ENCODE measurements around the gene GLT8D1. TPM values are rescaled to one million over a fixed set of nuclear protein-coding genes. Genes with fewer than 3 reads are reported as not detected.

GLT8D1 gene
- total and polyA plus RNA-seq, 2 experiments from 2014 or later = 30.0 to 40.8 TPM

DNA sequence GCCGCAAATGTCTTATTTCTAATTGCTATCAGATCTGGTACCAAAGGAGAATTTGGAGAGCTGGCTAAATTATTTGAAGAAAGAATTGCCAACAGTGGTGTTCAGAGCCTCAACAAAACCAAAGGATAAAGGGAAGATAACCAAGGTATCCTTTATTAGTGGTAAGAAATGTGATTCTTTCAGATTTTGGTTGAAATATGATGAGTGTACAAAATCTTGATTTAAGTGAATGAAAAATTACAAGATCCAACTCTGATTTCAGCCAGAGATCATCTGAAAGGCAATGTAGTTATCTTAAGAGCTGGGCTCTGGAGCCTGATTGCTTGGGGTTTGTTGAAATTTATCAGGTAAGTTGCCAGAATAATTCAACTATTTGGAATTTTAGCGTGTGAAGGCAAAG, 15.0 kb downstream of the GLT8D1 start:
- Mint-ChIP-seq H3K27ac (no peak overlapping the region; the same call in 1 of the 2 replicates), H3K4me1 (peaks cover 4% of the 10 kb centered on the region), H3K9me3 (no peaks in the 10 kb centered on the region), H3K4me3 (no peak overlapping the region; the same call in 2 of the 3 replicates), H3K36me3 (ENCODE audit: low read depth) (peaks cover 98% of the 10 kb centered on the region), H3K27me3 (ENCODE audit: insufficient read depth, low read depth, poor library complexity) (peaks cover 11% of the 10 kb centered on the region)
- Histone ChIP-seq H3K4me3 (no peak overlapping the region), H3K79me2 (replicated peaks; ENCODE audit: insufficient read depth) (peaks cover 51% of the 10 kb centered on the region), H3K36me3 (ENCODE audit: insufficient read depth) (peaks cover 83% of the 10 kb centered on the region), H3K4me2 (no peak overlapping the region), H3K27me3 (ENCODE audit: insufficient read depth) (no peaks in the 10 kb centered on the region), H2AFZ (no peak overlapping the region), H3F3A (replicated peaks; ENCODE audit: low read depth) (peaks cover 73% of the 10 kb centered on the region), H3K9me2 (ENCODE audit: insufficient read depth) (no peaks in the 10 kb centered on the region), H3K4me1 (ENCODE audit: insufficient read depth) (0 out of 2 replicates have a peak, but pooled peaks cover 5% of the 10 kb centered on the region), H4K20me1 (replicated peaks; ENCODE audit: insufficient read depth) (peaks cover 45% of the 10 kb centered on the region), H3K27ac (ENCODE audit: low read depth) (no peak overlapping the region)
- TF ChIP-seq STAT1 (IDR thresholded peaks at IDR 0.05; ENCODE audit: unreplicated experiment) (no peak), POLR2AphosphoS5 (IDR thresholded peaks at IDR 0.05; ENCODE audit: low read depth) (no peak), EZH2 (IDR thresholded peaks at IDR 0.05; ENCODE audit: low read depth, unreplicated experiment) (no peak), NANOG (IDR thresholded peaks at IDR 0.05; ENCODE audit: borderline replicate concordance) (no peak), ZNF331 (CRISPR knock-in tag; IDR thresholded peaks at IDR 0.05; ENCODE audit: low read depth) (no peak), JUNB (IDR thresholded peaks at IDR 0.05; ENCODE audit: unreplicated experiment) (no peak), ETS1 (IDR thresholded peaks at IDR 0.05) (no peak), CTCF (conservative IDR thresholded peaks at IDR 0.05; ENCODE audit: low read depth in 2 of 2) (no peak), ZNF114 (CRISPR knock-in tag; IDR thresholded peaks at IDR 0.05) (no peak), EZH2phosphoT487 (IDR thresholded peaks at IDR 0.05; ENCODE audit: unreplicated experiment) (no peak), CREB1 (CRISPR knock-in tag; IDR thresholded peaks at IDR 0.05; ENCODE audit: low read depth) (no peak)
- TF ChIP-seq, protein P1, sequence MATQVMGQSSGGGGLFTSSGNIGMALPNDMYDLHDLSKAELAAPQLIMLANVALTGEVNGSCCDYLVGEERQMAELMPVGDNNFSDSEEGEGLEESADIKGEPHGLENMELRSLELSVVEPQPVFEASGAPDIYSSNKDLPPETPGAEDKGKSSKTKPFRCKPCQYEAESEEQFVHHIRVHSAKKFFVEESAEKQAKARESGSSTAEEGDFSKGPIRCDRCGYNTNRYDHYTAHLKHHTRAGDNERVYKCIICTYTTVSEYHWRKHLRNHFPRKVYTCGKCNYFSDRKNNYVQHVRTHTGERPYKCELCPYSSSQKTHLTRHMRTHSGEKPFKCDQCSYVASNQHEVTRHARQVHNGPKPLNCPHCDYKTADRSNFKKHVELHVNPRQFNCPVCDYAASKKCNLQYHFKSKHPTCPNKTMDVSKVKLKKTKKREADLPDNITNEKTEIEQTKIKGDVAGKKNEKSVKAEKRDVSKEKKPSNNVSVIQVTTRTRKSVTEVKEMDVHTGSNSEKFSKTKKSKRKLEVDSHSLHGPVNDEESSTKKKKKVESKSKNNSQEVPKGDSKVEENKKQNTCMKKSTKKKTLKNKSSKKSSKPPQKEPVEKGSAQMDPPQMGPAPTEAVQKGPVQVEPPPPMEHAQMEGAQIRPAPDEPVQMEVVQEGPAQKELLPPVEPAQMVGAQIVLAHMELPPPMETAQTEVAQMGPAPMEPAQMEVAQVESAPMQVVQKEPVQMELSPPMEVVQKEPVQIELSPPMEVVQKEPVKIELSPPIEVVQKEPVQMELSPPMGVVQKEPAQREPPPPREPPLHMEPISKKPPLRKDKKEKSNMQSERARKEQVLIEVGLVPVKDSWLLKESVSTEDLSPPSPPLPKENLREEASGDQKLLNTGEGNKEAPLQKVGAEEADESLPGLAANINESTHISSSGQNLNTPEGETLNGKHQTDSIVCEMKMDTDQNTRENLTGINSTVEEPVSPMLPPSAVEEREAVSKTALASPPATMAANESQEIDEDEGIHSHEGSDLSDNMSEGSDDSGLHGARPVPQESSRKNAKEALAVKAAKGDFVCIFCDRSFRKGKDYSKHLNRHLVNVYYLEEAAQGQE (IDR thresholded peaks at IDR 0.05; ENCODE audit: unreplicated experiment) = no peak
- TF ChIP-seq, protein P2, sequence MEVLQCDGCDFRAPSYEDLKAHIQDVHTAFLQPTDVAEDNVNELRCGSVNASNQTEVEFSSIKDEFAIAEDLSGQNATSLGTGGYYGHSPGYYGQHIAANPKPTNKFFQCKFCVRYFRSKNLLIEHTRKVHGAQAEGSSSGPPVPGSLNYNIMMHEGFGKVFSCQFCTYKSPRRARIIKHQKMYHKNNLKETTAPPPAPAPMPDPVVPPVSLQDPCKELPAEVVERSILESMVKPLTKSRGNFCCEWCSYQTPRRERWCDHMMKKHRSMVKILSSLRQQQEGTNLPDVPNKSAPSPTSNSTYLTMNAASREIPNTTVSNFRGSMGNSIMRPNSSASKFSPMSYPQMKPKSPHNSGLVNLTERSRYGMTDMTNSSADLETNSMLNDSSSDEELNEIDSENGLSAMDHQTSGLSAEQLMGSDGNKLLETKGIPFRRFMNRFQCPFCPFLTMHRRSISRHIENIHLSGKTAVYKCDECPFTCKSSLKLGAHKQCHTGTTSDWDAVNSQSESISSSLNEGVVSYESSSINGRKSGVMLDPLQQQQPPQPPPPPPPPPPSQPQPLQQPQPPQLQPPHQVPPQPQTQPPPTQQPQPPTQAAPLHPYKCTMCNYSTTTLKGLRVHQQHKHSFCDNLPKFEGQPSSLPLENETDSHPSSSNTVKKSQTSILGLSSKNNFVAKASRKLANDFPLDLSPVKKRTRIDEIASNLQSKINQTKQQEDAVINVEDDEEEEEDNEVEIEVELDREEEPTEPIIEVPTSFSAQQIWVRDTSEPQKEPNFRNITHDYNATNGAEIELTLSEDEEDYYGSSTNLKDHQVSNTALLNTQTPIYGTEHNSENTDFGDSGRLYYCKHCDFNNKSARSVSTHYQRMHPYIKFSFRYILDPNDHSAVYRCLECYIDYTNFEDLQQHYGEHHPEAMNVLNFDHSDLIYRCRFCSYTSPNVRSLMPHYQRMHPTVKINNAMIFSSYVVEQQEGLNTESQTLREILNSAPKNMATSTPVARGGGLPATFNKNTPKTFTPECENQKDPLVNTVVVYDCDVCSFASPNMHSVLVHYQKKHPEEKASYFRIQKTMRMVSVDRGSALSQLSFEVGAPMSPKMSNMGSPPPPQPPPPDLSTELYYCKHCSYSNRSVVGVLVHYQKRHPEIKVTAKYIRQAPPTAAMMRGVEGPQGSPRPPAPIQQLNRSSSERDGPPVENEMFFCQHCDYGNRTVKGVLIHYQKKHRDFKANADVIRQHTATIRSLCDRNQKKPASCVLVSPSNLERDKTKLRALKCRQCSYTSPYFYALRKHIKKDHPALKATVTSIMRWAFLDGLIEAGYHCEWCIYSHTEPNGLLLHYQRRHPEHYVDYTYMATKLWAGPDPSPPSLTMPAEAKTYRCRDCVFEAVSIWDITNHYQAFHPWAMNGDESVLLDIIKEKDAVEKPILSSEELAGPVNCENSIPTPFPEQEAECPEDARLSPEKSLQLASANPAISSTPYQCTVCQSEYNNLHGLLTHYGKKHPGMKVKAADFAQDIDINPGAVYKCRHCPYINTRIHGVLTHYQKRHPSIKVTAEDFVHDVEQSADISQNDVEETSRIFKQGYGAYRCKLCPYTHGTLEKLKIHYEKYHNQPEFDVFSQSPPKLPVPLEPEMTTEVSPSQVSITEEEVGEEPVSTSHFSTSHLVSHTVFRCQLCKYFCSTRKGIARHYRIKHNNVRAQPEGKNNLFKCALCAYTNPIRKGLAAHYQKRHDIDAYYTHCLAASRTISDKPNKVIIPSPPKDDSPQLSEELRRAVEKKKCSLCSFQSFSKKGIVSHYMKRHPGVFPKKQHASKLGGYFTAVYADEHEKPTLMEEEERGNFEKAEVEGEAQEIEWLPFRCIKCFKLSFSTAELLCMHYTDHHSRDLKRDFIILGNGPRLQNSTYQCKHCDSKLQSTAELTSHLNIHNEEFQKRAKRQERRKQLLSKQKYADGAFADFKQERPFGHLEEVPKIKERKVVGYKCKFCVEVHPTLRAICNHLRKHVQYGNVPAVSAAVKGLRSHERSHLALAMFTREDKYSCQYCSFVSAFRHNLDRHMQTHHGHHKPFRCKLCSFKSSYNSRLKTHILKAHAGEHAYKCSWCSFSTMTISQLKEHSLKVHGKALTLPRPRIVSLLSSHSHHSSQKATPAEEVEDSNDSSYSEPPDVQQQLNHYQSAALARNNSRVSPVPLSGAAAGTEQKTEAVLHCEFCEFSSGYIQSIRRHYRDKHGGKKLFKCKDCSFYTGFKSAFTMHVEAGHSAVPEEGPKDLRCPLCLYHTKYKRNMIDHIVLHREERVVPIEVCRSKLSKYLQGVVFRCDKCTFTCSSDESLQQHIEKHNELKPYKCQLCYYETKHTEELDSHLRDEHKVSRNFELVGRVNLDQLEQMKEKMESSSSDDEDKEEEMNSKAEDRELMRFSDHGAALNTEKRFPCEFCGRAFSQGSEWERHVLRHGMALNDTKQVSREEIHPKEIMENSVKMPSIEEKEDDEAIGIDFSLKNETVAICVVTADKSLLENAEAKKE (CRISPR knock-in tag; IDR thresholded peaks at IDR 0.05) = no peak
- no peak for DNase-seq (ENCODE audit: low spot score)
- ATAC-seq = no peak

Measured in GM23338 (cell line).